Transverse colon (tissue), 4 donors: ENCODE results near the gene SFRP5. TPM values are rescaled to one million over a fixed set of nuclear protein-coding genes. Genes with fewer than 3 reads are reported as not detected.

Source experiments
- DNase-seq: peaks from one replicate; pipeline ENCODE4 v3.0.0-alpha.2; 2019
- H3K27ac ChIP-seq, 4 donors: fragments of 200-600 bp; sonication (generic); 2 replicates each; pipeline ENCODE4 v1.5.1; 2016 to 2018; ENCODE audit warnings: inconsistent platforms in 4 of 4
- H3K27me3 ChIP-seq: fragments of 200-600 bp; sonication (generic); 2 replicates; pipeline ENCODE4 v1.5.1; 2017; ENCODE audit warnings: inconsistent platforms
- H3K36me3 ChIP-seq, 4 donors: fragments of 200-600 bp; sonication (generic); 2 replicates each; pipeline ENCODE4 v1.5.1; 2017 to 2019; ENCODE audit warnings: inconsistent platforms in 4 of 4
- H3K4me1 ChIP-seq, 4 donors: fragments of 200-600 bp; sonication (generic); 2 replicates each; pipeline ENCODE4 v1.5.1; 2017 to 2020; ENCODE audit warnings: inconsistent platforms in 4 of 4
- H3K4me3 ChIP-seq, 4 donors: fragments of 200-600 bp; sonication (generic); 1 replicate in 1 of 4; 2 replicates in 3 of 4; pipeline versions ENCODE4 v1.5.1 to v1.6.1; 2017 to 2019; ENCODE audit warnings: inconsistent platforms in 4 of 4
- H3K9me3 ChIP-seq, 2 donors: fragments of 200-600 bp; sonication (generic); 2 replicates each; pipeline ENCODE4 v1.5.1; 2017 to 2019; ENCODE audit warnings: inconsistent platforms in 2 of 2
- CTCF ChIP-seq, 5 experiments: fragments of 200-600 bp in 3 of 5; fragments of 450-650 bp in 2 of 5; sonication (generic) in 3 of 5; IDR thresholded peaks; 1 replicate in 2 of 5; 2 replicates in 3 of 5; pipeline ENCODE4 v1.5.1; 2016 to 2017; ENCODE audit warnings: antibody characterized with exemption in 5 of 5, inconsistent platforms in 3 of 5, mild to moderate bottlenecking in 2 of 5, moderate library complexity in 1 of 5
- EP300 ChIP-seq: sonication (generic); formaldehyde crosslinking; IDR thresholded peaks from one replicate; pipeline ENCODE4 v1.6.1; 2017; ENCODE audit warnings: antibody characterized with exemption, low read depth
- POLR2A ChIP-seq: fragments of 450-650 bp; IDR thresholded peaks from one replicate; pipeline ENCODE4 v1.6.1; 2016; ENCODE audit warnings: antibody characterized with exemption, mild to moderate bottlenecking, moderate library complexity
- POLR2AphosphoS5 ChIP-seq, 3 donors: sonication (generic); formaldehyde crosslinking; IDR thresholded peaks; one replicate each; pipeline ENCODE4 v1.6.1; 2016; ENCODE audit warnings: antibody characterized with exemption in 3 of 3
- WGBS, 2 donors: methylation state at CpG; one replicate each; pipeline ENCODE4 v1.1.5; 2018; ENCODE audit warnings: low coverage in 1 of 2; 5-methylcytosine and 5-hydroxymethylcytosine counted together
- in situ Hi-C, 4 donors: fragments of 200-750 bp; cut with MboI; loops; one replicate each; pipeline versions ENCODE4 v1.15.0 to v1.15.1; 2017; ENCODE audit warnings: low sequenced_read_pairs in 3 of 4, low pct_ligation_motif_present in 1 of 4, low pct_unique_long_range_greater_than_20kb in 1 of 4
- intact Hi-C: fragments of 100-400 bp; cut with DNase I; formaldehyde crosslinking; loops from one replicate; pipeline ENCODE4 v1.15.1; 2023; ENCODE audit warnings: low total_unique reads
- total RNA-seq, 4 donors: library from RNA; depleted of rRNA; stranded (reverse); fragments of >200 nt; gene quantifications; one replicate each; pipeline ENCODE4 v1.1.0, GENCODE V29; 2016

SFRP5 gene
- total RNA-seq, 4 donors from 2014 or later: 3.8 to 10.1 (median 5.8) TPM

DNA sequence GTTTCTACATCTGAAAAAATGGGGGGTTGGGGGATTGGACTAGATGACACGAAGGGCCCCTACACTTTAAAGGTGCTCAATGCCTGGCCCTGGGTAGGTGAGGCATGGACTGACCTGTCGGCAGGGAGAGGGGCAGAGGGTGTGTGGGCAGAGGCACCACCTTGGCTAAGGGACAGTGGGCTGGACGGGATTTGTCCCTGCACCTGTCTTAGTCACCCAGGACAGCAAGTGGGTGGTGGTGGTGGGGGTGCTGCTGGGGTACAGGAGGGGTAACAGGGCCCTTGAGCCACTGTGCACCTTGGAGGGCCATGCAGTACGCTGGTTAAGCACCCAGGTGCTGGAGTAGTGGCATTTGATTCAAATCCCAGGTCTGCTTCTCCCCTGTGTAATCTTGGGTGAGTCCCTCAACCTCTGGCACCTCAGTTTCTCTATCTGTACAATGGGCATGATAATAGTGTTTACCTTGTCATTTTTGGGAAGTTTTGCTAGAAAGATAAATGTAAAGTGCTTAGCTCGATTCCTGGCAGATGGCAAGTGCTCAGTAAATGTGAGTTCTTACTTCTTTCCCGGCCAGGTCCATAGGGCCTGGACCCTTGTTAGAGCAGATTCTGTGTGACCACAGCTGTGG is 18.1 kb upstream of the SFRP5 start:
- Histone ChIP-seq H3K4me1 (peaks cover 0 to 7% (median 6%) of the 10 kb centered on the region in 4 donors), H3K4me3 (no peak overlapping the region), H3K27ac (no peak overlapping the region), H3K27me3 (peaks cover 19% of the 10 kb centered on the region), H3K36me3 (no peaks in the 10 kb centered on the region), H3K9me3 (no peaks in the 10 kb centered on the region)
- WGBS, 2 donors: 75% methylated on average over 5 of the region's 6 CpGs; no CpG with 5 or more reads in 1 of the 2 donors
- in situ Hi-C loops (loop anchor here in 2 of 4 donors (10.0 to 25.0 kb wide), 2 partner anchors 85 to 247 kb away; partner anchors contain the start of gene CRTAC1 (in 1 of the 2)), intact Hi-C loops (no loop called here)
- no peak for TF ChIP-seq EP300
- TF ChIP-seq CTCF (IDR thresholded peaks at IDR 0.05): no peak
- TF ChIP-seq POLR2A: no peak
- TF ChIP-seq POLR2AphosphoS5 (IDR thresholded peaks at IDR 0.05): no peak
- DNase-seq: no peak

DNA sequence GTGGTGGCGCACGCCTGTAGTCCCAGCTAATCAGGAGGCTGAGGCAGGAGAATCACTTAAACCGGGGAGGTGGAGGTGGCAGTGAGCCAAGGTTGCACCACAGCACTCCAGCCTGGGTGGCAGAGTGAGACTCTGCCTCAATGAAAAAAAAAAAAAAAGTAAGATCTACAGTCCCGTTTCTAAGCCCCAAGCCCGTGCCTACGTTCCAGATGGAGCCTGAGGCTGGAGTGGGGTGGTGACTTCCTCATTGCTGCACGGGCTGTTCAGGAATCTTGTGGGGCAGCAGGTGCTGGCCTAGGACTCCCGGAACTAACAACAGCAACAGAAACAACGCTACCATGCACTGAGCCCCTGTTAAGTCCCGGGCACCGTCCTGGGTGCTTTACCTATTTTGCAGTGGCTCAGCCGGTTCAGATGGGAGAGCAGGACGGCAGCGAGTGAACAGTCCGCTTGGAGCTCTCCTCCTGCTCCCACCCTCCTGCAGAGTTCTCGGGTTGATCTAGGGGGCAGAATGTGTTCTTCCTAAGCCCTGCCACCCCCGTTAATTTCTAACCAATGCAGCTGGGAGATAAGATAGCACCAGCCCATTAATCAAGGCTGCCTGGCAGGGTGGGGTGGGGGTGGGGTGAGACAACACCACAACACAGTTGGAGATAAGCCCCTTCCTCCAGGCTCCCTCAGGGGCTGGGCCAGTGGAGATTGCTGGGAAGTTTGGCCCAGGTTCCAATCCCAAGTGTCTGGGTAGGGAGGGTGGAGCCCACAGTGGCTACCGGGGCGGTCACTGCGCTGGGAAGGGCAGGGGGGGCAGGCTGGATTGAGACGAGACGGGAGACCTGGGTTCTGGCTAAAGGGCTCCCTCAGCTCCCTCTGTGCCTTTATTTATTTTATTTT is 17.0 kb upstream of the SFRP5 start:
- peak; percentile 53 for DNase-seq
- peaks cover 0 to 7% (median 6%) of the 10 kb centered on the region in 4 donors for H3K4me1 ChIP-seq
- H3K9me3 ChIP-seq: no peaks in the 10 kb centered on the region
- in situ Hi-C loops (loop anchor here in 1 of 4 donors (25.0 kb wide), 1 partner anchor 249 kb away; the partner anchor contains the start of gene CRTAC1), intact Hi-C loops (no loop called here)
- H3K4me3 ChIP-seq: peak overlapping the region in 2 of 4 donors; percentile 1 to 21
- WGBS, 2 donors: 14% methylated on average over 21 of the region's 22 CpGs; no CpG with 5 or more reads in 1 of the 2 donors
- H3K27me3 ChIP-seq: peaks cover 19% of the 10 kb centered on the region
- no peaks in the 10 kb centered on the region for H3K36me3 ChIP-seq
- TF ChIP-seq POLR2AphosphoS5 (IDR thresholded peaks at IDR 0.05) (peak in 1 of 3 donors; percentile 43), CTCF (IDR thresholded peaks at IDR 0.05) (no peak), EP300 (no peak), POLR2A (no peak)
- peak overlapping the region; percentile 41 to 66 (median 50) for H3K27ac ChIP-seq

- no peaks in the 10 kb centered on the region for H3K36me3 ChIP-seq
- TF ChIP-seq EP300 (no peak), POLR2A (no peak), POLR2AphosphoS5 (IDR thresholded peaks at IDR 0.05) (no peak), CTCF (IDR thresholded peaks at IDR 0.05) (no peak)
- no peaks in the 10 kb centered on the region for H3K9me3 ChIP-seq
- intact Hi-C loops: no loop called here
- H3K4me3 ChIP-seq: no peak overlapping the region
- H3K27ac ChIP-seq: no peak overlapping the region
- in situ Hi-C loops: loop anchor here in 1 of 4 donors (25.0 kb wide), 1 partner anchor 252 kb away; the partner anchor contains the start of gene CRTAC1
- no peak for DNase-seq
- H3K27me3 ChIP-seq: peaks cover 15% of the 10 kb centered on the region
- 86 to 92% methylated on average over 9 of the region's 9 CpGs for WGBS, 2 donors
- H3K4me1 ChIP-seq: peaks cover 0 to 16% (median 6%) of the 10 kb centered on the region in 4 donors
These were observed 13.9 kb upstream of the SFRP5 start for GRCh38 chr10:97785731-97786130.

GRCh38 chr10:97785231-97785630 is 13.4 kb upstream of the SFRP5 start:
- TF ChIP-seq EP300 (no peak), POLR2A (no peak), POLR2AphosphoS5 (IDR thresholded peaks at IDR 0.05) (no peak), CTCF (IDR thresholded peaks at IDR 0.05) (no peak)
- H3K27me3 ChIP-seq: peaks cover 12% of the 10 kb centered on the region
- no peak overlapping the region for H3K4me3 ChIP-seq
- WGBS, 2 donors: 92 to 98% methylated on average over 5 of the region's 5 CpGs
- in situ Hi-C loops: loop anchor here in 1 of 4 donors (25.0 kb wide), 1 partner anchor 252 kb away; the partner anchor contains the start of gene CRTAC1
- no peak for DNase-seq
- intact Hi-C loops: no loop called here
- no peaks in the 10 kb centered on the region for H3K9me3 ChIP-seq
- no peak overlapping the region for H3K27ac ChIP-seq
- no peaks in the 10 kb centered on the region for H3K36me3 ChIP-seq
- H3K4me1 ChIP-seq: peaks cover 0 to 21% (median 6%) of the 10 kb centered on the region in 4 donors
